ENCODE measurements around the gene ZBTB20. TPM values are rescaled to one million over a fixed set of nuclear protein-coding genes. Genes with fewer than 3 reads are reported as not detected.

Gene ZBTB20
- polyA plus RNA-seq, 3 donors: 1.3 to 3.2 (median 2.0) TPM

DNA sequence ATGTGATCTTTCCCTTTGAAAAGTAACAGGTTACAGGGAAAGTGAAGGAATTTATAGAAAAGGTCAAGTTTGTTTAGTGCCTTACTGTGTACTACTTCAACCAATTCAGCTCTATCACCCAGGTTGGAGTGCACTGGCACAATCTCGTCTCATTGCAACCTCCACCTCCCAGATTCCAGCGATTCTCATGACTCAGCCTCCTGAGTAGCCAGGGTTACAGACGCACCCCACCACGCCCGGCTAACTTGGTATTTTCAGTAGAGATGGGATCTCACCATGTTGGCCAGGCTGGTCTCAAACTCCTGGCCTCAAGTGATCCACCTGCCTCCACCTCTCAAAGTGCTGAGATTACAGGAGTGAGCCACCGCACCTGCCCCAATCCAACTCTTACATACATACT is 279.7 kb downstream of the ZBTB20 start:
- 94% methylated on average over 3 of the region's 6 CpGs for WGBS (ENCODE audit: insufficient coverage)

GRCh38 chr3:114866430-114866829 is 280.7 kb downstream of the ZBTB20 start:
- H3K27ac ChIP-seq (ENCODE audit: low read depth in 1 of 2, low read length in 2 of 2): no peak overlapping the region
- H3K27me3 ChIP-seq (ENCODE audit: control insufficient read depth in 2 of 2, insufficient read depth in 2 of 2, low read length in 2 of 2): no peaks in the 10 kb centered on the region
- H3K36me3 Mint-ChIP-seq: no peaks in the 10 kb centered on the region
- no peaks in the 10 kb centered on the region for H3K9me3 Mint-ChIP-seq
- no peaks in the 10 kb centered on the region for H3K36me3 ChIP-seq (replicated peaks in 1 of 2; ENCODE audit: control insufficient read depth in 1 of 2, insufficient read depth in 2 of 2, low read length in 2 of 2)
- no peak overlapping the region for H3K4me3 Mint-ChIP-seq
- TF ChIP-seq, protein P1, sequence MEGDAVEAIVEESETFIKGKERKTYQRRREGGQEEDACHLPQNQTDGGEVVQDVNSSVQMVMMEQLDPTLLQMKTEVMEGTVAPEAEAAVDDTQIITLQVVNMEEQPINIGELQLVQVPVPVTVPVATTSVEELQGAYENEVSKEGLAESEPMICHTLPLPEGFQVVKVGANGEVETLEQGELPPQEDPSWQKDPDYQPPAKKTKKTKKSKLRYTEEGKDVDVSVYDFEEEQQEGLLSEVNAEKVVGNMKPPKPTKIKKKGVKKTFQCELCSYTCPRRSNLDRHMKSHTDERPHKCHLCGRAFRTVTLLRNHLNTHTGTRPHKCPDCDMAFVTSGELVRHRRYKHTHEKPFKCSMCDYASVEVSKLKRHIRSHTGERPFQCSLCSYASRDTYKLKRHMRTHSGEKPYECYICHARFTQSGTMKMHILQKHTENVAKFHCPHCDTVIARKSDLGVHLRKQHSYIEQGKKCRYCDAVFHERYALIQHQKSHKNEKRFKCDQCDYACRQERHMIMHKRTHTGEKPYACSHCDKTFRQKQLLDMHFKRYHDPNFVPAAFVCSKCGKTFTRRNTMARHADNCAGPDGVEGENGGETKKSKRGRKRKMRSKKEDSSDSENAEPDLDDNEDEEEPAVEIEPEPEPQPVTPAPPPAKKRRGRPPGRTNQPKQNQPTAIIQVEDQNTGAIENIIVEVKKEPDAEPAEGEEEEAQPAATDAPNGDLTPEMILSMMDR (IDR thresholded peaks at IDR 0.05): no peak
- peaks cover 6% of the 10 kb centered on the region for H3K4me1 Mint-ChIP-seq
- no peaks in the 10 kb centered on the region for H3K79me2 ChIP-seq (ENCODE audit: insufficient read depth, low read length)
- no peaks in the 10 kb centered on the region for H3K9me3 ChIP-seq (replicated peaks in 1 of 2; ENCODE audit: control insufficient read depth in 1 of 2, insufficient read depth in 1 of 2, low read length in 2 of 2)
- no peak overlapping the region for H3K4me3 ChIP-seq (replicated peaks in 1 of 3; ENCODE audit: low read depth in 2 of 3, low read length in 3 of 3)
- intact Hi-C loops (cut with micrococcal nuclease): no loop called here
- DNase-seq: no peak
- H3K4me1 ChIP-seq (ENCODE audit: control insufficient read depth in 1 of 2, insufficient read depth in 2 of 2, low read length in 2 of 2): no peaks in the 10 kb centered on the region
- H3K4me2 ChIP-seq (replicated peaks; ENCODE audit: extremely low read depth, low read length, poor library complexity, severe bottlenecking): no peak overlapping the region
- H3K9ac ChIP-seq (ENCODE audit: insufficient read depth, low read length, poor library complexity, severe bottlenecking): no peak overlapping the region
- no peaks in the 10 kb centered on the region for H3K27me3 Mint-ChIP-seq (ENCODE audit: low read depth in 3 of 3)
- H3K27ac Mint-ChIP-seq: no peak overlapping the region
- H2AFZ ChIP-seq (ENCODE audit: insufficient read depth, low read depth, low read length, poor library complexity, severe bottlenecking): no peak overlapping the region
- H4K20me1 ChIP-seq (ENCODE audit: insufficient read depth, low read length): no peaks in the 10 kb centered on the region

More for the DNA sequence above, 279.7 kb downstream of the ZBTB20 start:
- H3K27ac ChIP-seq (ENCODE audit: low read depth in 1 of 2, low read length in 2 of 2): no peak overlapping the region
- H3K27me3 ChIP-seq (ENCODE audit: control insufficient read depth in 2 of 2, insufficient read depth in 2 of 2, low read length in 2 of 2): no peaks in the 10 kb centered on the region
- peaks cover 0 to 7% of the 10 kb centered on the region in 2 donors for H3K4me1 ChIP-seq (ENCODE audit: control insufficient read depth in 1 of 2, insufficient read depth in 2 of 2, low read length in 2 of 2)
- H3K27me3 Mint-ChIP-seq (ENCODE audit: low read depth in 3 of 3): no peaks in the 10 kb centered on the region
- H3K9ac ChIP-seq (ENCODE audit: insufficient read depth, low read length, poor library complexity, severe bottlenecking): no peak overlapping the region
- intact Hi-C loops (cut with micrococcal nuclease): no loop called here
- no peaks in the 10 kb centered on the region for H3K36me3 ChIP-seq (replicated peaks in 1 of 2; ENCODE audit: control insufficient read depth in 1 of 2, insufficient read depth in 2 of 2, low read length in 2 of 2)
- no peak overlapping the region for H2AFZ ChIP-seq (ENCODE audit: insufficient read depth, low read depth, low read length, poor library complexity, severe bottlenecking)
- no peaks in the 10 kb centered on the region for H3K9me3 Mint-ChIP-seq
- H3K9me3 ChIP-seq (replicated peaks in 1 of 2; ENCODE audit: control insufficient read depth in 1 of 2, insufficient read depth in 1 of 2, low read length in 2 of 2): no peaks in the 10 kb centered on the region
- TF ChIP-seq, protein P1 (IDR thresholded peaks at IDR 0.05): no peak
- no peak for DNase-seq
- H3K4me3 ChIP-seq (replicated peaks in 1 of 3; ENCODE audit: low read depth in 2 of 3, low read length in 3 of 3): no peak overlapping the region
- no peak overlapping the region for H3K4me3 Mint-ChIP-seq
- H3K27ac Mint-ChIP-seq: no peak overlapping the region
- H3K4me2 ChIP-seq (replicated peaks; ENCODE audit: extremely low read depth, low read length, poor library complexity, severe bottlenecking): no peak overlapping the region
- H4K20me1 ChIP-seq (ENCODE audit: insufficient read depth, low read length): no peaks in the 10 kb centered on the region
- H3K4me1 Mint-ChIP-seq: peaks cover 15% of the 10 kb centered on the region
- H3K79me2 ChIP-seq (ENCODE audit: insufficient read depth, low read length): no peaks in the 10 kb centered on the region
- H3K36me3 Mint-ChIP-seq: no peaks in the 10 kb centered on the region

Measured in CD14-positive monocyte (primary cell).